HG03066 (cell line): ENCODE measurements around the gene COMT.

Experiments
- ATAC-seq: cut with Tn5 transposase; IDR thresholded peaks from one replicate; pipeline ENCODE4 v1.9.1; 2021; ENCODE audit warnings: low read depth; ENCODE audit not compliant: unreplicated experiment

The COMT gene

GRCh38 chr22:19991645-19992451 lies 50.3 kb downstream of the COMT start:
- no peak for ATAC-seq

- ATAC-seq = no peak
Observed at GRCh38 chr22:19992481-19992911, 50.9 kb downstream of the COMT start.

GRCh38 chr22:19992921-19993355 lies 51.4 kb downstream of the COMT start:
- ATAC-seq = no peak

- no peak for ATAC-seq
Observed at GRCh38 chr22:19993926-19994325, 52.4 kb downstream of the COMT start.

GRCh38 chr22:19994851-19995610 lies 53.5 kb downstream of the COMT start:
- no peak for ATAC-seq

- no peak for ATAC-seq
Observed at GRCh38 chr22:19995611-19996339, 54.2 kb downstream of the COMT start.

- ATAC-seq = no peak
Observed at GRCh38 chr22:19996694-19997384, 55.3 kb downstream of the COMT start.

- ATAC-seq = no peak
Observed at GRCh38 chr22:19997561-19998231, 56.1 kb downstream of the COMT start.

GRCh38 chr22:19998232-19998951 lies 56.8 kb downstream of the COMT start:
- no peak for ATAC-seq

GRCh38 chr22:19998991-19999820 lies 57.6 kb downstream of the COMT start:
- no peak for ATAC-seq

- ATAC-seq = no peak
Observed at GRCh38 chr22:20000246-20001081, 58.9 kb downstream of the COMT start.

- no peak for ATAC-seq
Observed at GRCh38 chr22:20001082-20001638, 59.6 kb downstream of the COMT start.

- no peak for ATAC-seq
Observed at GRCh38 chr22:20002128-20002527, 60.6 kb downstream of the COMT start.

GRCh38 chr22:20002636-20003035 lies 61.1 kb downstream of the COMT start:
- ATAC-seq = no peak

GRCh38 chr22:20003304-20003703 lies 61.7 kb downstream of the COMT start:
- ATAC-seq = no peak

- ATAC-seq = no peak
Observed at GRCh38 chr22:20004464-20004863, 62.9 kb downstream of the COMT start.
